Thoracic aorta (tissue), 2 donors: ENCODE data around the gene CYTIP. TPM values are rescaled to one million over a fixed set of nuclear protein-coding genes. Genes with fewer than 3 reads are reported as not detected.

ENCODE experiments used
- ATAC-seq: fragments of 150-250 bp; one replicate; pipeline ENCODE4 v1.8.0; 2017; ENCODE audit warnings: low read depth; ENCODE audit not compliant: insufficient number of reproducible peaks, low FRiP score
- DNase-seq: peaks from one replicate; pipeline ENCODE4 v3.0.0-alpha.2; 2020; ENCODE audit warnings: low spot score
- H3K27ac ChIP-seq, 2 donors: fragments of 200-600 bp; sonication (generic); 1 replicate in 1 of 2; 2 replicates in 1 of 2; pipeline ENCODE4 v1.5.1; 2016; ENCODE audit warnings: mild to moderate bottlenecking in 2 of 2, moderate library complexity in 2 of 2
- H3K27me3 ChIP-seq: fragments of 200-600 bp; sonication (generic); replicated peaks from 2 replicates; pipeline ENCODE4 v1.6.0; 2016; ENCODE audit warnings: mild to moderate bottlenecking; ENCODE audit not compliant: insufficient read depth
- H3K36me3 ChIP-seq: fragments of 200-600 bp; sonication (generic); one replicate; pipeline ENCODE4 v1.5.1; 2016
- H3K4me1 ChIP-seq, 2 donors: fragments of 200-600 bp; sonication (generic); 1 replicate in 1 of 2; 2 replicates in 1 of 2; pipeline versions ENCODE4 v1.5.1 to v1.6.0; 2016; ENCODE audit warnings: low read depth in 2 of 2, mild to moderate bottlenecking in 1 of 2; ENCODE audit not compliant: control insufficient read depth in 1 of 2
- H3K4me3 ChIP-seq: fragments of 200-600 bp; sonication (generic); 2 replicates; pipeline ENCODE4 v1.5.1; 2016; ENCODE audit warnings: mild to moderate bottlenecking
- H3K9me3 ChIP-seq: fragments of 200-600 bp; sonication (generic); 2 replicates; pipeline ENCODE4 v1.5.1; 2016
- CTCF ChIP-seq: fragments of 200-600 bp; sonication (generic); IDR thresholded peaks from one replicate; pipeline ENCODE4 v1.5.1; 2019; ENCODE audit warnings: antibody characterized with exemption
- total RNA-seq, 2 donors: library from RNA; depleted of rRNA; stranded (reverse); fragments of >200 nt; gene quantifications; one replicate each; pipeline versions ENCODE4 v1.1.0 to v1.2.3, GENCODE V29; 2016

CYTIP gene
- total RNA-seq, 2 donors from 2014 or later: 4.5 to 21.2 TPM

DNA sequence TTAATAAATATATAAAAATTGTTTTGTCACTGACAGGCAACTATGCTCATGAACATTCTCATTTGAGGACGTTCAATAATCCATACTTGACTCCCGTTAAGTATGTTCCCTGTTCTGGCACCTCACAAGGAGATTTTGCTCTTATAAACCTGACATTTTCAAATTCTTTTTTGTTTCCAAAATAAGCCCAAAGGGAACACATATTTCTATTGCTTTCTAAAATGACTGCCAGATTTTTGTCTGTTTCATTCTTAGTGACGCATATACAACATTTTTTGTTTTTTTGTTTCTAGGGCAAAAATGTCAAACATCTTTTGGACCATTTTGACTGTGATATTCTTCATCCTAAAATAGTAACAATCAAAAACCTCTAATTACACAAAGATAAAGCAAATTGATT, 50.5 kb downstream of the CYTIP start:
- ATAC-seq (no peak), DNase-seq (no peak)
- Histone ChIP-seq H3K4me1 (no peaks in the 10 kb centered on the region), H3K4me3 (no peak overlapping the region), H3K36me3 (no peaks in the 10 kb centered on the region), H3K9me3 (no peaks in the 10 kb centered on the region), H3K27me3 (no peaks in the 10 kb centered on the region), H3K27ac (no peak overlapping the region)
- TF ChIP-seq CTCF: no peak

GRCh38 chr2:157388827-157389226, 55.1 kb downstream of the CYTIP start:
- Histone ChIP-seq H3K36me3 (no peaks in the 10 kb centered on the region), H3K27ac (no peak overlapping the region), H3K27me3 (no peaks in the 10 kb centered on the region), H3K4me1 (no peaks in the 10 kb centered on the region), H3K9me3 (no peaks in the 10 kb centered on the region), H3K4me3 (no peak overlapping the region)
- DNase-seq: no peak
- no peak for TF ChIP-seq CTCF
- no peak for ATAC-seq

DNA sequence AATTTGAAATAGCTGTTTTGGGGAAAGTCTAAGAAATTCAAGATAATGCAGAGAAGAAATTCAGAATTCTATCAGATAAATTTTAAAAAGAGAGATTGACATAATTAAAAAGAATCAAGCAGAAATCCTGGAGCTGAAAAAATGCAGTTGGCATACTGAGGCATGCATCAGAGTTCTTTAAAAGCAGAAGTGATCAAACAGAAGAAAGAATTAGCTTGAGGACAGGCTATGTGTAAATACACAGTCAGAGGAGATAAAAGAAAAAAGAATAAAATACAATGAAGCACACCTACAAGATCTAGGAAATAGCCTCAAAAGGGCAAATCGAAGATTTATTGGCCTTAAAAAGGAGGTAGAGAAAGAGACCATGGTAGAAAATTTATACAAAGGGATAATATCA, 57.1 kb downstream of the CYTIP start:
- Histone ChIP-seq H3K36me3 (no peaks in the 10 kb centered on the region), H3K27ac (no peak overlapping the region), H3K27me3 (no peaks in the 10 kb centered on the region), H3K9me3 (no peaks in the 10 kb centered on the region), H3K4me1 (no peaks in the 10 kb centered on the region), H3K4me3 (no peak overlapping the region)
- no peak for ATAC-seq
- DNase-seq: no peak
- no peak for TF ChIP-seq CTCF

DNA sequence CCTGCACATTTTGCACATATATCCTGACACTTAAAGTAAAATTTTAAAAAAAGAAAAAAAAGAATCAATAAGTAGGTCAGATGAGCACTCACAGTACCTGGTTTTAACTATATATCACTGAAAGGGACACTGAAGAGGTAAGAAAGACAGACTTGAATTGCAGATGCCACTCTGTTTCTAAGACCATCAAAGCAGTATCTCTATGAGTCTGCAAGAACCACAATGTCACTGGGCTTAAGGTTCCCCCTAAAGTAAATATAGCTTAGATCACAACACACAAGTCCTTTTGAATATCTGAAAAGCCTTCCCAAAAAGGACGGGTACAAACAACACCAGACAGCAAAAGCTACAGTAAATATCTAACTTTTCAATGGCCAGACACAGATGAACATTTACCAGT, 57.6 kb downstream of the CYTIP start:
- no peak for TF ChIP-seq CTCF
- Histone ChIP-seq H3K36me3 (no peaks in the 10 kb centered on the region), H3K9me3 (no peaks in the 10 kb centered on the region), H3K27ac (no peak overlapping the region), H3K4me3 (no peak overlapping the region), H3K4me1 (no peaks in the 10 kb centered on the region), H3K27me3 (no peaks in the 10 kb centered on the region)
- no peak for ATAC-seq
- no peak for DNase-seq

GRCh38 chr2:157377861-157378260, 66.0 kb downstream of the CYTIP start:
- Histone ChIP-seq H3K27me3 (no peaks in the 10 kb centered on the region), H3K27ac (no peak overlapping the region), H3K4me1 (no peaks in the 10 kb centered on the region), H3K9me3 (peaks cover 3% of the 10 kb centered on the region), H3K36me3 (no peaks in the 10 kb centered on the region), H3K4me3 (no peak overlapping the region)
- no peak for DNase-seq
- no peak for TF ChIP-seq CTCF
- no peak for ATAC-seq
